ENCODE data around the gene MOB4. TPM values are rescaled to one million over a fixed set of nuclear protein-coding genes. Genes with fewer than 3 reads are reported as not detected.

The MOB4 gene
- total RNA-seq, 1 donor from 2014 or later: 101 TPM

DNA sequence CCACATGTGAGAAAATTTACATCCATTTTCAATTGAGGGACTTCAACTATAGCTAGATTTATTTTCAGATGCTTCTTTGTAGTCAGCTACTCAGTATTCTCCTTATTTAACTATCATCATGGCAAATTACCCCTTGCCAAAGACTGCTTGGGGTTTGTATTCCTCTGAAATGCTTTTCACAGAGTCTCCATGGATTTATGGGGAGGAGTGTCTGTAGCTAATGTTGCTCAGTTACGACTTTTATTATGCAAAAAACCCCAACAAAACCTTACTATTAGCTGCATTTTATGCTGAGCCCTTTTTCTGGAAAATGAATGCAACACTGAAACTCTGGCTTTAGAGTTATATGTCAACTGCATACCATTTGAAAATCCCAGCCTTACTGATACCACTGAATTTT is 80.9 kb downstream of the MOB4 start:
- no peak for DNase-seq

- no peak for DNase-seq
Observed at GRCh38 chr2:197597166-197597565, 81.3 kb downstream of the MOB4 start.

DNA sequence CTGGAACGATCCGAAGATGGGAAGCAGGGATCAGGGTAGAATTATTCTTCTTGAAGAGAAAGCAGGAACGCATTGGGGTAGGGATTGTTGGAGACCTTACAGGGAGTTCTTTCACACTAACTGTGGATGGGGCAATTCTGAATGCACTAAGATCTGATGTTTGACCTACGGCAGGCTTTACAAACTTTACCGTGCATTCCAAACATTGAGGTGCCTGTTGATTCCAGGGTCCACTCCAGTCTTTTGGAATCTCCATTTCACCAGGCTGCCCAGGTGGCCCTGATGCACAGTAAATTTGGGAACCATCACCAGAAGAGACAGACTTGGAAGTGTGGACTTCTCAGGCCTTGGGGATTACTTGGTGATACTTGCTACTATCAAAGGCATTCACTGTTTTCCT is 82.6 kb downstream of the MOB4 start:
- no peak for DNase-seq

- DNase-seq: no peak
Observed at GRCh38 chr2:197599285-197599965, 83.6 kb downstream of the MOB4 start.

GRCh38 chr2:197600306-197600705 is 84.4 kb downstream of the MOB4 start:
- no peak for DNase-seq

- no peak for DNase-seq
Observed at GRCh38 chr2:197601726-197602125, 85.9 kb downstream of the MOB4 start.

Small RNAs within 50 kb of the gene (small RNA-seq; reads per million reads assigned to genes)
- gene AC020550.1: not detected

Other genes with a start within 250 kb of the MOB4 start
- gene ANKRD44, start 205.3 kb upstream of the MOB4 start, total RNA-seq: 170 TPM
- gene SF3B1, start 81.0 kb upstream of the MOB4 start, total RNA-seq: 394 TPM
- gene COQ10B, start 62.5 kb upstream of the MOB4 start, total RNA-seq: 31.7 TPM
- gene HSPD1, start 16.2 kb upstream of the MOB4 start, total RNA-seq: 158 TPM
- gene HSPE1, start 15.7 kb upstream of the MOB4 start, total RNA-seq: 63.3 TPM
- gene RFTN2, start 159.5 kb downstream of the MOB4 start, total RNA-seq: 29.9 TPM
- 12.5 TPM for gene MARS2, start 189.3 kb downstream of the MOB4 start, total RNA-seq

All from occipital lobe (tissue), 3 donors.